Inflammatory macrophage treated with lipopolysaccharide for 4 hours (primary cell): ENCODE data around the gene AARS2.
A peak's percentile ranks its signal among the peaks of the same experiment; 100 is the strongest.
"Not testable (repeated sequence)": the region's sequence is repeated elsewhere in the genome, so short reads cannot be mapped to it uniquely, and the experiment has no call there.

ENCODE experiments used
- DNase-seq: peaks from one replicate; pipeline ENCODE4 v3.0.0-alpha.2; 2020

AARS2 gene

GRCh38 chr6:44329858-44330257 lies 16.7 kb upstream of the AARS2 start:
- DNase-seq: no peak

GRCh38 chr6:44328203-44328602 lies 15.1 kb upstream of the AARS2 start:
- DNase-seq: not testable (repeated sequence)

- no peak for DNase-seq
Measured at GRCh38 chr6:44327760-44328159, 14.6 kb upstream of the AARS2 start.

- no peak for DNase-seq
Measured at GRCh38 chr6:44327096-44327495, 13.9 kb upstream of the AARS2 start.

GRCh38 chr6:44321210-44321609 lies 8.1 kb upstream of the AARS2 start:
- DNase-seq: no peak

GRCh38 chr6:44317136-44317631 lies 4.0 kb upstream of the AARS2 start:
- DNase-seq: not testable (repeated sequence)

GRCh38 chr6:44316481-44316880 lies 3.3 kb upstream of the AARS2 start:
- peak; percentile 47 for DNase-seq

- DNase-seq: no peak
Measured at GRCh38 chr6:44315951-44316350, 2.8 kb upstream of the AARS2 start.

- peak; percentile 84 for DNase-seq
Measured at GRCh38 chr6:44315516-44315915, 2.4 kb upstream of the AARS2 start.

GRCh38 chr6:44314657-44315056 lies 1.5 kb upstream of the AARS2 start:
- DNase-seq: not testable (repeated sequence)

GRCh38 chr6:44311767-44312166 lies 1.4 kb downstream of the AARS2 start:
- DNase-seq: no peak

- DNase-seq: no peak
Measured at GRCh38 chr6:44311304-44311703, 1.8 kb downstream of the AARS2 start.

GRCh38 chr6:44310241-44310640 lies 2.9 kb downstream of the AARS2 start:
- DNase-seq: no peak

- no peak for DNase-seq
Measured at GRCh38 chr6:44309631-44310030, 3.5 kb downstream of the AARS2 start.

- no peak for DNase-seq
Measured at GRCh38 chr6:44309092-44309491, 4.1 kb downstream of the AARS2 start.

- no peak for DNase-seq
Measured at GRCh38 chr6:44307217-44307616, 5.9 kb downstream of the AARS2 start.

GRCh38 chr6:44306710-44307109 lies 6.4 kb downstream of the AARS2 start:
- no peak for DNase-seq

GRCh38 chr6:44305200-44305725 lies 7.9 kb downstream of the AARS2 start:
- no peak for DNase-seq

GRCh38 chr6:44304282-44305199 lies 8.6 kb downstream of the AARS2 start:
- DNase-seq: peak; percentile 49

GRCh38 chr6:44303842-44304241 lies 9.3 kb downstream of the AARS2 start:
- no peak for DNase-seq

GRCh38 chr6:44302856-44303255 lies 10.3 kb downstream of the AARS2 start:
- DNase-seq: no peak

GRCh38 chr6:44301782-44302564 lies 11.2 kb downstream of the AARS2 start:
- DNase-seq: no peak

- DNase-seq: no peak
Measured at GRCh38 chr6:44301106-44301505, 12.0 kb downstream of the AARS2 start.
